Measurements from ENCODE around the gene MSRB1.

Gene MSRB1

DNA sequence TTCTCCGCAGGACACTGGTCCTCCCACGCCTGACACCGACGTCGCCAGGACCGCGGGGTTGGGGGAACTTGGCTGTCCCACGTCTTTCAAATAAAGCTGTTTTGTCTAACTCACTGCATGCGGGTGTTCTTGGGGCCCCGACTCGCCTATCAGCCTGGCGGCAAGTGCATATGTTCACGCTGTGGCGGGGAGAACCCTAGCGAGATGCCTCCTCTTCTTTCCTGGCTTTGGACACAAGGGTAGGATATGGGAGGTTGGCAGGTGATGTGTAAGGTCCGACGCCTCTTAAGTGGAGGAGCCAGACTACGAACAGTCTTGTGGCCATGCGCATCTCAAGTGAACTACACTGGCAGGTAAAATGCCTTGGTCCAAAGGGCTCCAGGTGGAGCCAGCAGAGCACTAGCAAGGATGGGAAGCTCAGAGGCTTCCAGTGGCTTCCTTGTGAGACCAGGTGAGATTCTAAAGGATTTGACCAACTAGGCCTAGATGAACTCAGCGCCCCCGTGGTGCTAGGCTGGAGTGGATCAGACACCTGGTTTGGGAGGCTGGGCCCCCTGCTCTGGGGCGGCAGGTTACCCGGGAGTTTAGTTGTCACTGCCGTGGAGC, 22.5 kb upstream of the MSRB1 start:
- H3K27ac ChIP-seq (replicated peaks; ENCODE audit: low read length): no peak overlapping the region
- peaks cover 18 to 35% of the 10 kb centered on the region in 2 donors for H3K36me3 ChIP-seq (replicated peaks in 1 of 2; ENCODE audit: control insufficient read depth in 2 of 2, insufficient read depth in 2 of 2, low read length in 2 of 2)
- H3K9ac ChIP-seq (ENCODE audit: low read depth, low read length, poor library complexity): peak overlapping the region; percentile 94
- DNase-seq (ENCODE audit: low spot score): no peak
- no peaks in the 10 kb centered on the region for H3K27me3 ChIP-seq (ENCODE audit: control insufficient read depth in 3 of 3, insufficient read depth in 3 of 3, low read depth in 1 of 3, low read length in 3 of 3)
- peak overlapping the region; percentile 93 for H3K18ac ChIP-seq (ENCODE audit: low read length)
- no peaks in the 10 kb centered on the region for H3K9me3 ChIP-seq (replicated peaks in 1 of 2; ENCODE audit: control insufficient read depth in 2 of 2, insufficient read depth in 1 of 2, low read depth in 1 of 2, low read length in 2 of 2)
- no peak overlapping the region for H3K4ac ChIP-seq (ENCODE audit: low read length)
- H2BK12ac ChIP-seq (ENCODE audit: low read length): no peak overlapping the region
- H3K79me1 ChIP-seq (ENCODE audit: low read depth, low read length): peaks cover 14% of the 10 kb centered on the region
- peak overlapping the region; percentile 90 for H2AFZ ChIP-seq (ENCODE audit: low read length)
- peak overlapping the region; percentile 9 for H2BK15ac ChIP-seq (ENCODE audit: low read length)
- no peak overlapping the region for H2BK120ac ChIP-seq (ENCODE audit: low read depth, low read length)
- WGBS, 2 donors (ENCODE audit: extremely low coverage in 2 of 2, insufficient read length in 2 of 2, insufficient replicate concordance in 1 of 2): no CpG with 5 or more reads among the region's 24 CpGs
- H3K23ac ChIP-seq (ENCODE audit: low read depth, low read length, poor library complexity): peak overlapping the region; percentile 98
- H3K4me3 ChIP-seq (ENCODE audit: low read length in 2 of 2): peak overlapping the region; percentile 86 to 87
- no peak overlapping the region for H4K91ac ChIP-seq (ENCODE audit: low read depth, low read length, poor library complexity)
- no peak overlapping the region for H3K14ac ChIP-seq (ENCODE audit: low read length)
- H2AK5ac ChIP-seq (ENCODE audit: low read depth, low read length): peak overlapping the region; percentile 53
- no peak overlapping the region for H2BK5ac ChIP-seq (ENCODE audit: low read length)
- H4K8ac ChIP-seq (ENCODE audit: low read depth, low read length): no peak overlapping the region
- peak overlapping the region; percentile 87 for H3K4me2 ChIP-seq (ENCODE audit: insufficient read depth, low read length, poor library complexity, severe bottlenecking)
- peaks cover 13 to 14% of the 10 kb centered on the region in 2 donors for H3K4me1 ChIP-seq (ENCODE audit: control insufficient read depth in 2 of 2, insufficient read depth in 1 of 2, low read depth in 1 of 2, low read length in 2 of 2)

- peak within 1 kb of the TSS; percentile 94 for H3K18ac ChIP-seq (ENCODE audit: low read length)
- H3K27me3 ChIP-seq (ENCODE audit: control insufficient read depth in 3 of 3, insufficient read depth in 3 of 3, low read depth in 1 of 3, low read length in 3 of 3): no peaks in the 10 kb centered on the region
- peaks cover 18 to 36% of the 10 kb centered on the region in 2 donors for H3K36me3 ChIP-seq (replicated peaks in 1 of 2; ENCODE audit: control insufficient read depth in 2 of 2, insufficient read depth in 2 of 2, low read length in 2 of 2)
- H3K9ac ChIP-seq (ENCODE audit: low read depth, low read length, poor library complexity): peak within 1 kb of the TSS; percentile 94
- H2AFZ ChIP-seq (ENCODE audit: low read length): peak within 1 kb of the TSS; percentile 90
- H4K91ac ChIP-seq (ENCODE audit: low read depth, low read length, poor library complexity): no peak within 1 kb of the TSS
- H3K79me1 ChIP-seq (ENCODE audit: low read depth, low read length): peaks cover 14% of the 10 kb centered on the region
- peaks cover 14 to 15% of the 10 kb centered on the region in 2 donors for H3K4me1 ChIP-seq (ENCODE audit: control insufficient read depth in 2 of 2, insufficient read depth in 1 of 2, low read depth in 1 of 2, low read length in 2 of 2)
- H3K14ac ChIP-seq (ENCODE audit: low read length): no peak within 1 kb of the TSS
- H2BK15ac ChIP-seq (ENCODE audit: low read length): peak within 1 kb of the TSS; percentile 9
- peak within 1 kb of the TSS; percentile 44 for H3K4ac ChIP-seq (ENCODE audit: low read length)
- peak within 1 kb of the TSS; percentile 64 for H2BK120ac ChIP-seq (ENCODE audit: low read depth, low read length)
- H3K23ac ChIP-seq (ENCODE audit: low read depth, low read length, poor library complexity): peak within 1 kb of the TSS; percentile 98
- peak within 1 kb of the TSS; percentile 88 for H3K4me2 ChIP-seq (ENCODE audit: insufficient read depth, low read length, poor library complexity, severe bottlenecking)
- H2AK5ac ChIP-seq (ENCODE audit: low read depth, low read length): peak within 1 kb of the TSS; percentile 98
- DNase-seq (ENCODE audit: low spot score): peak; percentile 97
- peak within 1 kb of the TSS; percentile 88 for H2BK5ac ChIP-seq (ENCODE audit: low read length)
- H3K4me3 ChIP-seq (ENCODE audit: low read length in 2 of 2): peak within 1 kb of the TSS; percentile 87 to 96
- H3K9me3 ChIP-seq (replicated peaks in 1 of 2; ENCODE audit: control insufficient read depth in 2 of 2, insufficient read depth in 1 of 2, low read depth in 1 of 2, low read length in 2 of 2): no peaks in the 10 kb centered on the region
- H2BK12ac ChIP-seq (ENCODE audit: low read length): no peak within 1 kb of the TSS
- no peak within 1 kb of the TSS for H4K8ac ChIP-seq (ENCODE audit: low read depth, low read length)
- peak within 1 kb of the TSS; percentile 58 for H3K27ac ChIP-seq (replicated peaks; ENCODE audit: low read length)
- WGBS, 2 donors (ENCODE audit: extremely low coverage in 2 of 2, insufficient read length in 2 of 2, insufficient replicate concordance in 1 of 2): no CpG with 5 or more reads among the region's 97 CpGs
Observed at GRCh38 chr16:1964506-1965395, 21.8 kb upstream of the MSRB1 start, which contains the start of gene RPS2. TSS of gene RPS2 (minus strand) at chr16:1964826. CDS start at chr16:1964625, 201 bp downstream.

DNA sequence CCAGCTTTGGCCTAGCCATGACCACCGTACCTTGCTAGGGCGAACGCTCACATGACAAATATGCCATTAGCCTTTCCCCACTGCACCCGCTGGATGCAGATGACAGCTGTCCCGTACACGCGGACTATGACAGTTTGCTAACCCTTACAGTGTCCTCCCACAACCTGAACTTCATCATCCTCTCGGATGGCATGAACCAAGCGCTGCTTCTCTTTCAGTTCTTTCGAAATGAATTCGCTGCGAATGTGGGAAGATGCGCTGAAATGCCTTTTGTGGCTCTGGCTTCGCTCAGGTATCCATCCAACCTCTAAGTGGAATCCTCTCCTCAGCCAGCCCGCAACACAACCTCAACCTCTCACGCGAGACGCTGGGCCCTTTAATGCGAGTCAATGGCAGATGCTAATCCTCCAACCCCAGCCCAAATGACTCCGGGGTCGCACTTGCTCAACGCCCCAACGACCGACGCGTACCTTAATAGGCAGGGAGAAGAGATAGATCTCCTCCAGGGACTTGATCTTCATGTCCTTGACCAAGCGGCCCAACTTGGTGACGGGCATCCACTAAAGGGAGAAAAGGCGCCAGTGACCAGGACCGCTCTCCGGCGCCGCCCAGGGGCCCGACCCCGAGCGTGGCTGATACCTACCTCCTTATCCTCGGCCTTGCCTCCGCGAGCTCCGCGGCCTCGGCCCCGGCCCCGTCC, 21.0 kb upstream of the MSRB1 start:
- peak overlapping the region; percentile 94 for H3K18ac ChIP-seq (ENCODE audit: low read length)
- H3K27ac ChIP-seq (replicated peaks; ENCODE audit: low read length): no peak overlapping the region
- H3K4me1 ChIP-seq (ENCODE audit: control insufficient read depth in 2 of 2, insufficient read depth in 1 of 2, low read depth in 1 of 2, low read length in 2 of 2): peaks cover 14 to 15% of the 10 kb centered on the region in 2 donors
- H3K23ac ChIP-seq (ENCODE audit: low read depth, low read length, poor library complexity): peak overlapping the region; percentile 0
- H3K4me3 ChIP-seq (ENCODE audit: low read length in 2 of 2): peak overlapping the region; percentile 87 to 96
- H3K27me3 ChIP-seq (ENCODE audit: control insufficient read depth in 3 of 3, insufficient read depth in 3 of 3, low read depth in 1 of 3, low read length in 3 of 3): no peaks in the 10 kb centered on the region
- no peak for DNase-seq (ENCODE audit: low spot score)
- peaks cover 18% of the 10 kb centered on the region for H3K79me1 ChIP-seq (ENCODE audit: low read depth, low read length)
- peaks cover 18 to 36% of the 10 kb centered on the region in 2 donors for H3K36me3 ChIP-seq (replicated peaks in 1 of 2; ENCODE audit: control insufficient read depth in 2 of 2, insufficient read depth in 2 of 2, low read length in 2 of 2)
- no peak overlapping the region for H2BK12ac ChIP-seq (ENCODE audit: low read length)
- peak overlapping the region; percentile 93 for H3K9ac ChIP-seq (ENCODE audit: low read depth, low read length, poor library complexity)
- no peak overlapping the region for H2BK15ac ChIP-seq (ENCODE audit: low read length)
- peak overlapping the region; percentile 88 for H2BK5ac ChIP-seq (ENCODE audit: low read length)
- no peak overlapping the region for H3K4ac ChIP-seq (ENCODE audit: low read length)
- WGBS, 2 donors (ENCODE audit: extremely low coverage in 2 of 2, insufficient read length in 2 of 2, insufficient replicate concordance in 1 of 2): no CpG with 5 or more reads among the region's 44 CpGs
- H4K8ac ChIP-seq (ENCODE audit: low read depth, low read length): no peak overlapping the region
- H3K14ac ChIP-seq (ENCODE audit: low read length): no peak overlapping the region
- peak overlapping the region; percentile 88 for H3K4me2 ChIP-seq (ENCODE audit: insufficient read depth, low read length, poor library complexity, severe bottlenecking)
- no peak overlapping the region for H2AFZ ChIP-seq (ENCODE audit: low read length)
- peak overlapping the region; percentile 98 for H2AK5ac ChIP-seq (ENCODE audit: low read depth, low read length)
- no peak overlapping the region for H2BK120ac ChIP-seq (ENCODE audit: low read depth, low read length)
- H4K91ac ChIP-seq (ENCODE audit: low read depth, low read length, poor library complexity): no peak overlapping the region
- H3K9me3 ChIP-seq (replicated peaks in 1 of 2; ENCODE audit: control insufficient read depth in 2 of 2, insufficient read depth in 1 of 2, low read depth in 1 of 2, low read length in 2 of 2): no peaks in the 10 kb centered on the region
